K562 (cell line): ENCODE data around the gene GIPC3. TPM values are rescaled to one million over a fixed set of nuclear protein-coding genes. Genes with fewer than 3 reads are reported as not detected.

Experiments used
- ATAC-seq: fragments of 200-7000 bp; cut with Tn5 transposase; 3 replicates; pipeline ENCODE4 v1.9.1; 2020; ENCODE audit warnings: moderate library complexity
- BruUV-seq: library from RNA; stranded (reverse); fragments of 400-500 nt; replicated peaks from 2 replicates; lab custom pipeline; 2021; lab: Mats Ljungman, UMichigan
- CTCF ChIA-PET: fragments of 300-600 bp; formaldehyde crosslinking; extraction: SDS; loops from one replicate; lab custom pipeline; 2021; ENCODE audit warnings: low intra/inter-chr PET ratio; lab: Yijun Ruan, JAX
- POLR2A ChIA-PET: fragments of 300-600, 350-650 bp; sonication (Branson Sonifier 250); formaldehyde crosslinking; extraction: SDS; loops from one replicate; lab custom pipeline; 2021; ENCODE audit warnings: antibody characterized with exemption, inconsistent platforms; lab: Yijun Ruan, JAX
- DNase-seq, 4 experiments: peaks; one replicate each; pipeline versions ENCODE4 v3.0.0 to v3.0.0-alpha.2; 2011 to 2018; ENCODE audit warnings: low spot score in 3 of 4, mixed read lengths in 3 of 4; ENCODE audit errors: extremely low read depth in 1 of 4
- FAIRE-seq: peaks from 2 replicates; lab custom pipeline; 2011; peaks lifted over from hg19 to GRCh38; lab: Jason Lieb, UNC
- H2AFZ ChIP-seq: 2 replicates; pipeline ENCODE4 v1.6.0; 2011; ENCODE audit warnings: low read depth, low read length, control low read depth, inconsistent platforms
- H3K27ac ChIP-seq: fragments of 200-600 bp; 3 replicates; pipeline ENCODE4 v1.8.0; 2011; ENCODE audit warnings: low read depth, mild to moderate bottlenecking, control low read depth, inconsistent platforms, low read length, moderate library complexity, mixed read lengths; ENCODE audit errors: extremely low read depth
- H3K27me3 ChIP-seq, 2 experiments: fragments of 300-600 bp in 1 of 2; 2 replicates in 1 of 2; 3 replicates in 1 of 2; pipeline versions ENCODE4 v1.6.0 to v1.8.0; 2011; ENCODE audit warnings: inconsistent platforms in 2 of 2, low read length in 2 of 2, mild to moderate bottlenecking in 1 of 2, mixed read lengths in 1 of 2, moderate library complexity in 1 of 2; ENCODE audit not compliant: control insufficient read depth in 2 of 2, insufficient read depth in 2 of 2
- H3K36me3 ChIP-seq: fragments of 300-600 bp; 3 replicates; pipeline ENCODE4 v1.8.0; 2011; ENCODE audit warnings: mild to moderate bottlenecking, low read length, inconsistent platforms; ENCODE audit not compliant: control insufficient read depth, insufficient read depth
- H3K4me1 ChIP-seq, 2 experiments: fragments of 200-600 bp in 1 of 2; replicated peaks in 1 of 2; 2 replicates in 1 of 2; 3 replicates in 1 of 2; pipeline versions ENCODE4 v1.5.1 to v1.8.0; 2011; ENCODE audit warnings: inconsistent platforms in 2 of 2, low read length in 2 of 2, mild to moderate bottlenecking in 1 of 2, mixed read lengths in 1 of 2, moderate library complexity in 1 of 2; ENCODE audit not compliant: control insufficient read depth in 2 of 2, insufficient read depth in 2 of 2
- H3K4me2 ChIP-seq: 2 replicates; pipeline ENCODE4 v1.6.1; 2011; ENCODE audit warnings: low read length, control low read depth, inconsistent platforms, mixed read lengths; ENCODE audit not compliant: insufficient read depth
- H3K4me3 ChIP-seq: fragments of 200-600 bp; sonication (generic), shearing (Covaris generic); 2 replicates; pipeline ENCODE4 v1.5.1; 2016; ENCODE audit warnings: control low read depth, inconsistent platforms
- H3K79me2 ChIP-seq: fragments of 200-600 bp; 3 replicates; pipeline ENCODE4 v1.8.0; 2011; ENCODE audit warnings: low read length, inconsistent platforms; ENCODE audit not compliant: control insufficient read depth, insufficient read depth
- H3K9ac ChIP-seq, 2 experiments: 2 replicates each; pipeline versions ENCODE4 v1.6.0 to v1.6.1; 2011; ENCODE audit warnings: low read depth in 2 of 2, low read length in 2 of 2, control low read depth in 1 of 2, inconsistent platforms in 1 of 2, mild to moderate bottlenecking in 1 of 2, mixed read lengths in 1 of 2; ENCODE audit not compliant: insufficient read depth in 1 of 2
- H3K9me1 ChIP-seq: one replicate; pipeline ENCODE4 v1.6.0; 2011; ENCODE audit warnings: inconsistent platforms, mild to moderate bottlenecking, low read length, moderate library complexity; ENCODE audit not compliant: control insufficient read depth, insufficient read depth
- H3K9me3 ChIP-seq: replicated peaks from 2 replicates; pipeline ENCODE4 v1.5.1; 2011; ENCODE audit warnings: low read depth, low read length, inconsistent platforms; ENCODE audit not compliant: control insufficient read depth, insufficient read depth
- H4K20me1 ChIP-seq: replicated peaks from 2 replicates; pipeline ENCODE4 v1.6.1; 2011; ENCODE audit warnings: low read length, inconsistent platforms, mixed read lengths; ENCODE audit not compliant: control insufficient read depth, insufficient read depth
- CTBP1 ChIP-seq: fragments of 450-650 bp; IDR thresholded peaks from 2 replicates; pipeline ENCODE4 v1.6.1; 2016; ENCODE audit warnings: borderline replicate concordance
- HNRNPL ChIP-seq: fragments of 200-400 bp; formaldehyde crosslinking; IDR thresholded peaks from 2 replicates; pipeline ENCODE4 v1.6.1; 2017; ENCODE audit warnings: low read depth, mild to moderate bottlenecking, low read length
- PCBP1 ChIP-seq: fragments of 200-400 bp; formaldehyde crosslinking; IDR thresholded peaks from 2 replicates; pipeline ENCODE4 v1.6.1; 2018; ENCODE audit warnings: mild to moderate bottlenecking, low read depth, low read length; ENCODE audit not compliant: poor library complexity, severe bottlenecking
- PHF21A ChIP-seq: fragments of 450-650 bp; IDR thresholded peaks from 2 replicates; pipeline ENCODE4 v1.6.1; 2017; ENCODE audit warnings: low read depth, borderline replicate concordance
- POLR2G ChIP-seq: fragments of 200-400 bp; formaldehyde crosslinking; IDR thresholded peaks from 2 replicates; pipeline ENCODE4 v1.6.1; 2017; ENCODE audit warnings: low read depth, mild to moderate bottlenecking, antibody characterized with exemption, low read length, moderate library complexity
- RBFOX2 ChIP-seq: fragments of 200-400 bp; formaldehyde crosslinking; IDR thresholded peaks from 2 replicates; pipeline ENCODE4 v1.6.1; 2017; ENCODE audit warnings: low read depth, mild to moderate bottlenecking, low read length, moderate library complexity
- ZBTB7A ChIP-seq: IDR thresholded peaks from 2 replicates; pipeline ENCODE4 v1.6.1; 2011; ENCODE audit warnings: low read depth, mild to moderate bottlenecking, low read length, moderate library complexity, borderline replicate concordance; ENCODE audit not compliant: control insufficient read depth
- WGBS: fragments of 100-300 bp; shearing (Covaris generic); methylation state at CpG from one replicate; pipeline ENCODE4 v1.1.6; 2016; ENCODE audit warnings: low coverage, mixed read lengths; ENCODE audit not compliant: insufficient coverage; ENCODE audit errors: missing lambda C conversion rate; 5-methylcytosine and 5-hydroxymethylcytosine counted together
- in situ Hi-C: fragments of 300-500 bp; cut with MboI; formaldehyde crosslinking; loops from 4 replicates; pipeline ENCODE4 v1.15.0; 2018; ENCODE audit warnings: inconsistent platforms, mixed read lengths
- intact Hi-C: fragments of 100-400 bp; cut with micrococcal nuclease; formaldehyde crosslinking; loops from 2 replicates; pipeline ENCODE4 v1.14.2; 2022
- polyA plus RNA-seq, 8 experiments: library from polyadenylated mRNA; depleted of rRNA in 4 of 8; stranded (reverse) in 5 of 8; unstranded in 3 of 8; fragments of >200 nt; fragmentation: Nextera tagmentation in 2 of 8; fragmentation: Illumina TruSeq in 1 of 8; extraction: Ambion mirVana in 2 of 8; extraction: Trizol in 1 of 8; gene quantifications; 2 replicates each; pipeline versions ENCODE4 v1.2.1 to v1.2.3, GENCODE V29; 2011 to 2014; ENCODE audit warnings: inconsistent platforms in 1 of 8, missing spikeins in 1 of 8
- total RNA-seq, 7 experiments: library from RNA; depleted of rRNA in 6 of 7; stranded (reverse); fragments of >200 nt in 6 of 7; fragmentation: Illumina TruSeq in 2 of 7; extraction: Trizol in 2 of 7; gene quantifications; 2 replicates each; pipeline versions ENCODE4 v1.2.1 to v1.2.3, GENCODE V29; 2011 to 2021; ENCODE audit warnings: low replicate concordance in 1 of 7

GIPC3 gene
- total and polyA plus RNA-seq, 9 of the 15 experiments (the other 6 are each of a cell fraction or from before 2014, with no cell fraction given), result 0.03 to 3.6 (median 1.5) TPM; not detected in 1

- peaks cover 27% of the 10 kb centered on the region for H3K79me2 ChIP-seq
- ATAC-seq (no peak), FAIRE-seq (no peak), DNase-seq (no peak)
- H3K4me2 ChIP-seq, result no peak overlapping the region
- no peaks in the 10 kb centered on the region for H4K20me1 ChIP-seq
- H3K36me3 ChIP-seq, result peaks cover 62% of the 10 kb centered on the region
- ChIA-PET POLR2A (no interaction called here), CTCF (no interaction called here)
- 92% methylated on average over 33 of the region's 41 CpGs for WGBS
- no peak overlapping the region for H3K4me3 ChIP-seq
- no peaks in the 10 kb centered on the region for H3K9me1 ChIP-seq
- no peaks in the 10 kb centered on the region; the same call in 1 of the 2 replicates for H3K9me3 ChIP-seq
- TF ChIP-seq HNRNPL, result peak; percentile 73
- TF ChIP-seq POLR2G, result 0 out of 2 replicates have a peak, but pooled peaks have one; percentile 60
- TF ChIP-seq PHF21A, result no peak
- TF ChIP-seq ZBTB7A, result 0 out of 2 replicates have a peak, but pooled peaks have one; percentile 33
- TF ChIP-seq CTBP1, result no peak
- 0 out of 2 replicates have a peak, but pooled peaks have one; percentile 11 for TF ChIP-seq RBFOX2
- peak; percentile 18 for TF ChIP-seq PCBP1
- intact Hi-C loops (no loop called here), in situ Hi-C loops (no loop called here)
- H3K27me3 ChIP-seq, result no peaks in the 10 kb centered on the region
- no TSS peak for BruUV-seq
- no peak overlapping the region for H3K9ac ChIP-seq
- no peak overlapping the region for H2AFZ ChIP-seq
- peaks cover 34 to 98% of the 10 kb centered on the region in 2 experiments for H3K4me1 ChIP-seq
- H3K27ac ChIP-seq, result no peak overlapping the region; the same call in 2 of the 3 replicates
Observed at GRCh38 chr19:3610745-3611717, 25.8 kb downstream of the GIPC3 start.
